Activated CD4-positive, alpha-beta T cell treated with anti-CD3 and anti-CD28 coated beads, Interleukin-2, amount 10 ng/mL, durations not matched to agents 24 days and 14 days (primary cell): Measurements from ENCODE around the gene ABLIM2. TPM values are rescaled to one million over a fixed set of nuclear protein-coding genes. Genes with fewer than 3 reads are reported as not detected.
A peak's percentile ranks its signal among the peaks of the same experiment; 100 is the strongest.
"Not testable (repeated sequence)": the region's sequence is repeated elsewhere in the genome, so short reads cannot be mapped to it uniquely, and the experiment has no call there.

ENCODE experiments used
- DNase-seq: peaks from one replicate; pipeline ENCODE4 v3.0.0; 2022
- H3K27ac Mint-ChIP-seq: one replicate; pipeline ENCODE4 v1.8.0; 2022; ENCODE audit warnings: mild to moderate bottlenecking, mixed read lengths
- H3K27me3 Mint-ChIP-seq: one replicate; pipeline ENCODE4 v1.8.0; 2022; ENCODE audit warnings: mixed read lengths
- H3K36me3 Mint-ChIP-seq: one replicate; pipeline ENCODE4 v1.8.0; 2022; ENCODE audit warnings: low read depth, mild to moderate bottlenecking, mixed read lengths
- H3K4me1 Mint-ChIP-seq: one replicate; pipeline ENCODE4 v1.8.0; 2021; ENCODE audit warnings: mixed read lengths
- H3K4me3 Mint-ChIP-seq: one replicate; pipeline ENCODE4 v1.8.0; 2022; ENCODE audit warnings: mild to moderate bottlenecking, moderate library complexity, mixed read lengths
- H3K9me3 Mint-ChIP-seq: one replicate; pipeline ENCODE4 v1.8.0; 2021; ENCODE audit warnings: mixed read lengths
- intact Hi-C: fragments of 100-400 bp; cut with micrococcal nuclease; formaldehyde crosslinking; loops from one replicate; pipeline ENCODE4 v1.15.1; 2023
- total RNA-seq: library from RNA; stranded (reverse); gene quantifications from 2 replicates; pipeline ENCODE4 v1.2.3, GENCODE V29; 2022

ABLIM2 gene
- total RNA-seq, 1 donor from 2014 or later = 0.63 TPM

DNA sequence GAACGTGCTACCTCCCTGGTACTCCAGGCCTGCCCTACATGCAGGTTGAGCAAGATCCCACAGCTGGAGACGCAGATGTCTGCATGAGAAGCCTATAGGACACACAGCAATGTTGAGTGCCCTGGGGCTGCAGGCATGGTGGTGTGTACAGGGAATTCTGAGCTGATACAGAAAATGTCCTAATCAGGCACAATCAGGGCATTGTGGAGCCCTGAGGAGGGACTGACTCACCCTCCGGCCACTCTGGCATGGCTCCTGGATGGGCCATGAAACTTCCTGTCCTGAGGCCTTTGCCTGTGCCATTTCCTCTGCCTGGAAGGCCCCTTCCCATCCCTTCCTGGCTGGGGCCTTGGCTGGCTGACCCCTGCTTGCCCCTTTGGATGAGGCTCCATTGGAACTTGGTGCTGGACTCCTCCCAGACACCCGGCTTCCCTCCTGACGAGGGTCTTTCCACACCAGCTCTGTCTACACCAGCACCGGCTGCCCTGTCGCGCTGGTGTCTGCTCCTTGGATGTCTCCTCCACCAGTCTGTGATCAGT, 202.3 kb downstream of the ABLIM2 start:
- peaks cover 5% of the 10 kb centered on the region for H3K27me3 Mint-ChIP-seq
- peaks cover 14% of the 10 kb centered on the region for H3K9me3 Mint-ChIP-seq
- peaks cover 4% of the 10 kb centered on the region for H3K36me3 Mint-ChIP-seq
- intact Hi-C loops = no loop called here
- H3K4me1 Mint-ChIP-seq = peaks cover 27% of the 10 kb centered on the region
- no peak for DNase-seq
- no peak overlapping the region for H3K4me3 Mint-ChIP-seq
- H3K27ac Mint-ChIP-seq = no peak overlapping the region

DNA sequence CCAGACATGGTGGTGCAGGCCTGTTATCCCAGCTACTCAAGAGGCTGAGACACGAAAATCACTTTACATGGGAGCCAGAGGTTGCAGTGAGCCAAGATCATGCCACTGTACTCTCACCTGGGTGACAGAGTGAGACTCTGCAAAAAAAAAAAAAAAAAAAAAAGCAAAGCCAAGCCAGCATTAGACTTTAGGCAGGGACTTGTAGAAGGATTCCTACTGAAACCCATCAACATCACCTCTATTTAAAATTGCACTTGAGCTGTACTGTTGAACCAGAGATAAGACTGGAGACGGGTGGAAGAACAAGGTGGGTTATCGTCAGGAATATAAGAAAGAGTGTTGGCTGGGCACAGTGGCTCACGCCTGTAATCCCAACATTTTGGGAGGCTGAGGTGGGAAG, 203.2 kb downstream of the ABLIM2 start:
- intact Hi-C loops = no loop called here
- Mint-ChIP-seq H3K27ac (no peak overlapping the region), H3K4me3 (no peak overlapping the region), H3K9me3 (peaks cover 14% of the 10 kb centered on the region), H3K27me3 (peaks cover 2% of the 10 kb centered on the region), H3K36me3 (peaks cover 3% of the 10 kb centered on the region), H3K4me1 (peaks cover 17% of the 10 kb centered on the region)
- DNase-seq = no peak

DNA sequence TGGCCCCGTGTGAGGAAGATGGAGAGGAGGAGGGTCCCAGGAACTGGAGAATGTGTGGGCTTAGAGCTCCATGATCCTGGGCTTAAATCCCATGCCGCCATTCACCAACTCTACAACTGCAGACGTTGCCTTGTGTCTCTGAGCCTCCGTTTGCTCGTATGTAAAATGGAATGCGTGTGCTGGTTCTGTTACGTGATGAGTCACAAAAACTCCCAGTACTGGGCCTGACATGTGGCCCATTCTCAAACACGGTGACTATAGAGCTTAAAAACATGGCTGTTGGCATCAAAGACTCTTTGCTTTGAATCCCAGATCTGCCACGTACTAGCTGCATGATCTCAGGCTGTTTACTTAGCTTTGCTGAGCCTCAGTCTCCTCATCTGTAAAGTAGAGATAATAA, 206.0 kb downstream of the ABLIM2 start:
- Mint-ChIP-seq H3K4me3 (no peak overlapping the region), H3K9me3 (peaks cover 14% of the 10 kb centered on the region), H3K4me1 (peaks cover 18% of the 10 kb centered on the region), H3K36me3 (peaks cover 3% of the 10 kb centered on the region), H3K27ac (no peak overlapping the region), H3K27me3 (peaks cover 4% of the 10 kb centered on the region)
- DNase-seq = no peak
- intact Hi-C loops = no loop called here

DNA sequence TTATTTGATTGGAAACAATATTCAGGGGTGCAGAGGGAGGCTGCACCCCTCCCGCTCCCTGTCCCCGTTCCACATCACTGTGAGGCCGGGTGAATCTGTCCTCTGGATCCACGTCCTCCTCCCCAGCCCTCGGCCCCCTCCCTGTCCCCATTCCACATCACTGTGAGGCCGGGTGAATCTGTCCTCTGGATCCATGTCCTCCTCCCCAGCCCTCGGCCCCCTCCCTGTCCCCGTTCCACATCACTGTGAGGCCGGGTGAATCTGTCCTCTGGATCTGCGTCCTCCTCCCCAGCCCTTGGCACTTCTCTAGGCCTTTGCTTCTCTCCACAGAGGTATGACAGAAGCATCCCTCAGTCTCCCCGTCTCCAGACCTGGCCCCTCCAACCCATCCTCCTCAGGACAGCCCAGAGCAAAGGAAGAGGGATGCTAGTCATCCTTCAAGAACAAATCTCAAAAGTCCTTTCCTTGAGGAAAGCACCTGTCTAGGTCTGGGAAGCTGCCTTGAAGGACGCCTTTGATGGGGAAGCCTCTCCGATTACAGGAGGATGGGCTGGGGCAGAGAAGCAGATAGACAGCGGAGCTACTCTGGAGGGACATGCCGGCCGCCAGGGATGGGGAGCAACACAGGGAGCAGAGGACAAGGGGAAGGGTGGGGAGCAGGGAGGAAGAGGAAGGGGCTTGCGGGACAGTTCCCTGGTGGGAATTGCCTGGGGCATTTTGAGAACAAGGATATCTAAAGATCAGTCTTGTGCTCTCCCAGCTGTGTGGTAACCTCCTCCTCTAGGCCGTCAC, 208.1 kb downstream of the ABLIM2 start:
- H3K27me3 Mint-ChIP-seq = peaks cover 2% of the 10 kb centered on the region
- peaks cover 14% of the 10 kb centered on the region for H3K9me3 Mint-ChIP-seq
- no peak for DNase-seq
- no peak overlapping the region for H3K27ac Mint-ChIP-seq
- intact Hi-C loops = no loop called here
- H3K4me1 Mint-ChIP-seq = peaks cover 13% of the 10 kb centered on the region
- H3K4me3 Mint-ChIP-seq = no peak overlapping the region
- H3K36me3 Mint-ChIP-seq = peaks cover 3% of the 10 kb centered on the region

DNA sequence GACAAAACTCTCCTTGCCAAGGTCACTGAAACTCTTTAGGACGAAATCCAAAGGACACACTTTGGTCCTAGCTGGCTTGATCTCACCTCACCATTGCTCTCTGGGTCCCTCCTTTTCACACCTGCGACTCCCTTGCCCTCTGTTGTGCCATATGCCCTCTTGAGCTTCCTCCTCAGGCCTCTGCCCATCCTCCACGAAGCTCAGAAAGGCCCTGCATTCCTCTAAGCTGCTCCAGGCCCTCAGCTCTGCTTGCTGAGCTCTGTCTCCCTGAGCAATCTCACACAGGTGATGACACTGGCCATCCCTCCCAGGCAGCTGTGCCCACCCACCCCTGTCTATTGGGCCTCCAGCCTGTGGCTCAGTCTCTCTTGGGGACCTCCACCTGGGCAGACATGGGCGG, 208.9 kb downstream of the ABLIM2 start:
- Mint-ChIP-seq H3K27me3 (peaks cover 2% of the 10 kb centered on the region), H3K4me3 (no peak overlapping the region), H3K27ac (no peak overlapping the region), H3K36me3 (peaks cover 3% of the 10 kb centered on the region), H3K4me1 (peaks cover 13% of the 10 kb centered on the region), H3K9me3 (peaks cover 14% of the 10 kb centered on the region)
- no peak for DNase-seq
- intact Hi-C loops = no loop called here

DNA sequence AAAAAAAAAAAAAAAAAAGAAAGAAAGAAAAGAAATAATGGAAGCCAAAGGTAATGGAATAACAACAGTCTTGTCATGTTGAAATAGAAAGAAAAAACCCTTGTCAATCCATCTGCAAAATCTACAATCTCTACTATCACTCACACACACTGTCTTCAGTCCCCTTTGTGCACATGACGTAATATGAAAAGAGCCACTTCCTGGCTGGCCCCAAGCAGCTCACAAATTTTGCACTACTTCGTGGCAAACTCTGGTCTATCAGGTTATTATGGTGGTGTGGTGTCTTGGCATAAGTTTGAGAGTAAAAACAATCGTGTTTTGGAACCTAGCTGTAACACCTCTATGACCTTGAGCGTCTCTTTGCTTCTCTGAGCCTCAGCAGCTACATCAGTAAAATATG, 210.7 kb downstream of the ABLIM2 start:
- H3K36me3 Mint-ChIP-seq = peaks cover 3% of the 10 kb centered on the region
- intact Hi-C loops = no loop called here
- peaks cover 13% of the 10 kb centered on the region for H3K4me1 Mint-ChIP-seq
- peaks cover 2% of the 10 kb centered on the region for H3K27me3 Mint-ChIP-seq
- H3K4me3 Mint-ChIP-seq = no peak overlapping the region
- no peak for DNase-seq
- H3K27ac Mint-ChIP-seq = no peak overlapping the region
- peaks cover 12% of the 10 kb centered on the region for H3K9me3 Mint-ChIP-seq

DNA sequence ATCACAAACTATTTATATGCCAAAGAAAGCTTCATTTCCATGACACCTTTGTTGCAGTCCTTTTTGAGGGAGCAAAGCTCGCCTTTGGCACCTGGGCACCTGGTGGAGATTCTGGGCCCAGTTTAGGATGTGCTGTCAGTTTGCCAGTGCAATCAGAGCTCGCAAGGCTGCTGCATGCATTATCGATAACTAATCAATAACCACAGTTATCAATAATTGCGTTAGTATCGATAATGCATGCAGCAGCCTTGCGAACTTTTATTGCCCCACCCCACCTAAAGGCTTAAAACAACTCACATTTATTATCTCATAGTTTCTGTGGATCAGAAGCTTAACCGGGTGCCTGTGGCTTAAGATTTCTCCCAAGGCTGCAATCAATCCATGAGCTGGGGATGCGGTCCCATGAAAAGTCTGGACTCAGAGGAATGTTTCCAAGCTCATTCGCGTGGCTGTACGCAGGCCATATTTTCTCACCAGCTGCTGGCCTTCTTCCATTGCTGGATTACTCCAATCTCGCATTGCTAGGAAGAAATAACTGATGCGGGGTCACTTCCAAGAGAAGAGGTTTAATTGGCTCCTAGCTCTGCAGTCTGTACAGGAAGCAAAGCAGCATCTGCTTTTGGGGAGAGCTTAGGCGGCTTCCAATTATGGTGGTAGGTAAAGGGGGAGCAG, 212.8 kb downstream of the ABLIM2 start:
- Mint-ChIP-seq H3K4me3 (no peak overlapping the region), H3K36me3 (peaks cover 2% of the 10 kb centered on the region), H3K4me1 (peaks cover 17% of the 10 kb centered on the region), H3K9me3 (no peaks in the 10 kb centered on the region), H3K27ac (no peak overlapping the region), H3K27me3 (peaks cover 2% of the 10 kb centered on the region)
- intact Hi-C loops = no loop called here
- no peak for DNase-seq

DNA sequence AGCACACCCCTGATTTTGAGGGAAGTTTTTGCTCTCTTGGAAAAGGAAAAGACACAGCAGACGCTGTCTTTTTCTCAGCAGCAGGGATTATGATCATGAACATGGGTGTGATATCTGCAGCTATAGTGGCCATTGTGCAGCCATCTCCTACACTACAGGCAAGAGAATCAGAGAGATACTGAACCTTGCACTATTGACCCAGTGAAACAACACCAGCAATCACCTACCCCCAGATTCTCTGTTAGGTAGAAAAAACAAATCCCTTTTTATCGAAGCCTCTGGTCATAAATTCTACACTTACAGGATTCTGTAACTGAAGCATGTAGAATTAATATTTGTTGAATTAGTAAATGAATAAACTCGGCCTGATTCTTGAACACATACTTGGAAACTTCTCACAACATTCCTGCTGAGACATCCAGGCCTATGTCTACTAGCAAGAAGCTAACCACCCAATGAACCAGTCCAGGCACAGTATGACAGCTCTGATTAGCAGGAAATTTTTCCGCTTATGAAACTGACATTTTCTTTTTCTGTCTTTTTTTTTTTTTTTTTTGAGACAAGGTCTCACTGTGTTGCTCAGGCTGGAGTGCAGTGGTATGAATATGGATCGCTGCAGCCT, 213.9 kb downstream of the ABLIM2 start:
- no peak for DNase-seq
- no peaks in the 10 kb centered on the region for H3K9me3 Mint-ChIP-seq
- H3K27ac Mint-ChIP-seq = no peak overlapping the region
- intact Hi-C loops = no loop called here
- H3K36me3 Mint-ChIP-seq = no peaks in the 10 kb centered on the region
- no peak overlapping the region for H3K4me3 Mint-ChIP-seq
- H3K4me1 Mint-ChIP-seq = peaks cover 21% of the 10 kb centered on the region
- peaks cover 2% of the 10 kb centered on the region for H3K27me3 Mint-ChIP-seq

DNA sequence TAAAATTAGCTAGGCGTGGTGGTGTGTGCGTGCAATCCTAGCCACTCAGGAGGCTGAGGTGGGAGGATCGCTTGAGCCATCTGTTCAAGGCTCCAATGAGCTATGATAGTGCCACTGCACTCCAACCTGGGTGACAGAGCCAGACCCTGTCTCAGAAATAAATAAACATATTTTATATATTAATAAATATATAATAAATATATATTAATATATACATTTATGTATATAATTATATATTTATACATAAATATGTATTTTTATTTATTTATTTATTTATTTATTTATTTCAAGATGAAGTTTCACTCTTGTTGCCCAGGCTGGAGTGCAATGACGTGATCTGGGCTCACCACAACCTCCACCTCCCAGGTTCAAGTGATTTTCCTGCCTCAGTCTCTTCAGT, 214.9 kb downstream of the ABLIM2 start:
- H3K36me3 Mint-ChIP-seq, DNase-seq, intact Hi-C loops: not testable (repeated sequence)

DNA sequence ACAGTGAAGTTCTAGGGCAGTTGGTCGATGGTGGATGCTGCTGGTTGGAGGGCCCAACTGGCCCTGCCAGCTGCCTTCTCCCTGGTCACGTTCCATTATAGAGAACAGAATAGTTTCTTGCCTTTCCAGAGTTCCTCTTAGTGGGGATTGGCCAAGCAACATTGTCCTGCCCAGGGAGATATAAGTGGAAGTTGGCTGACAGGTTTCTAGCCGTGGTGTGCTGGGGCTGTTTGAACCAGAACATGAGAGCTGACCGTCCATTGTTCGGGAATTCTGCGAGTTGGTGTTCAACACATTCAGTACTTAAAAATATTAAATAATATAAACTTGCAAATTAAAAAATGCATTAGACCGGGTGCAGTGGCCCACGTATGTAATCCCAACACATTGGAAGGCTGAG, 215.4 kb downstream of the ABLIM2 start:
- no peaks in the 10 kb centered on the region for H3K36me3 Mint-ChIP-seq
- H3K27ac Mint-ChIP-seq = no peak overlapping the region
- no peaks in the 10 kb centered on the region for H3K9me3 Mint-ChIP-seq
- H3K4me1 Mint-ChIP-seq = peaks cover 15% of the 10 kb centered on the region
- intact Hi-C loops = no loop called here
- peaks cover 3% of the 10 kb centered on the region for H3K27me3 Mint-ChIP-seq
- DNase-seq = no peak
- no peak overlapping the region for H3K4me3 Mint-ChIP-seq

More for the DNA sequence above, 214.9 kb downstream of the ABLIM2 start:
- not testable (repeated sequence) for H3K27ac Mint-ChIP-seq, H3K9me3 Mint-ChIP-seq, H3K4me3 Mint-ChIP-seq, H3K27me3 Mint-ChIP-seq
- H3K4me1 Mint-ChIP-seq = peaks cover 14% of the 10 kb centered on the region

DNA sequence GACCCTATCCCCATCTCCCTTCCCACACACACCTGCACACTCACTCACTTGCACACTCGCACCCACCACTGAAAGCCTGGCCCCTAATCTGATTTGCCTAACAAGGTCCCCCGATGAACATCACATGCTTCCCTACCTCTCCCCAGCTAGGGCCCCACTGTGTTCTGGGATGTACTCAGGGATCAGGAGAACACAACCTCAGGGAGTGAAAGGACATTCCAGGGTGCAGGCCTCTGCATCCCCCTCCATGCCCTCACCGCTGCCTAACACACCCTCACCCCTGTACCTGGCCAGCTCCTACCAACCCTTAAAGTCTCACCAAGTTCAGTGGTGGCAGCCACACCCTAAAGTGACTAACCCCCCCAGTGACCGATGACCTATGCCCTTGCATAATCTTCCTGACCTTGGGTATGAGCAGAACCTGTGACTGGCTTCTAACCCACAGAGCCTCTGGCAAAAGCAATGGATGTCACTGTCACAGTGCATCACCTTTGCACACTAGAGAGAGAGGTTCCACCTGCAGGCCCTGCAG, 216.6 kb downstream of the ABLIM2 start:
- Mint-ChIP-seq H3K27me3 (peaks cover 10% of the 10 kb centered on the region), H3K9me3 (no peaks in the 10 kb centered on the region), H3K4me3 (no peak overlapping the region), H3K36me3 (no peaks in the 10 kb centered on the region), H3K4me1 (peaks cover 20% of the 10 kb centered on the region), H3K27ac (peak overlapping the region; percentile 37)
- intact Hi-C loops = no loop called here
- DNase-seq = no peak

DNA sequence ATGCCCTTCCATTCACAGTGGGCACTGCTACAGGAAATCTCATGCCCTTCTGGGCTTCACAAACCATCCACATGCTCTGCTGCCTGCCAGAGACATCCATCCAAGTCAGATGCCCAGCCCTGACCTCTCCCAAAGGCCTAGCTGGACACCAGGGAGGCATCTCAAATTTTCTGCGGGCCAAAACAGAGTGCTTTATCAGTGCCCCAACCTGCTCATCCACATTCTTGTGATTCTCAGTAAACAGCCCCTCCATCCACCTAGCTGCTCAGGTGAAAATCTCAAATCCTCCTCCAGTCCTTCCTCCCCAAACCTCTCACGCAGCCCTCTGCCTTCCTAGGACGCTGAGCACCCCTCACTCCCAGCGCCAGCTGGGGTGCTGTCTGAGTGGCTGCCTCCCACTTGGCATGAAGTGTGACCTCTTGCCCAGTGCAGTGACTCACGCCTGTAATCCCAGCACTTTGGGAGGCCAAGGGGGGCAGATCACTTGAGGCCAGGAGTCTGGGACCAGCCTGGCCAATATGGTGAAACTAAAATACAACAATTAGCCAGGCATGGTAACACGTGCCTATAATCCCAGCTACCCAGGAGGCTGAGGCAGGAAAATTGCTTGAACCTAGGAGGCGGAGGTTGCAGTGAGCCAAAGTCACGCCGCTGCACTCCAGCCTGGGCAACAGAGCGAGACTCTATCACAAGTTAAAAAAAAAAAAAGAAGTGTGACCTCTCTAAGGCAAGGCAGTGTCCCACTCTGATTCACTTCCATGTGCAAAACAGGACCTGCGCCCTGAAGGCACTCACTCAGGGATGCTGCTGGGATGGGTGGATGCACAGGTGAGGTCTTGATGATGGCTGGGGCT, 217.3 kb downstream of the ABLIM2 start:
- Mint-ChIP-seq H3K9me3 (no peaks in the 10 kb centered on the region), H3K4me3 (peak overlapping the region; percentile 68), H3K27ac (peak overlapping the region; percentile 54), H3K36me3 (peaks cover 3% of the 10 kb centered on the region), H3K27me3 (peaks cover 14% of the 10 kb centered on the region), H3K4me1 (peaks cover 25% of the 10 kb centered on the region)
- no peak for DNase-seq
- intact Hi-C loops = no loop called here
